Epithelial cell of esophagus (primary cell): Measurements from ENCODE around the gene FAM222A.

Source experiments
- DNase-seq: peaks from one replicate; pipeline ENCODE4 v3.0.0; 2010; ENCODE audit warnings: low read depth
- H3K4me3 ChIP-seq: 2 replicates; pipeline ENCODE4 v1.5.1; 2011; ENCODE audit warnings: mild to moderate bottlenecking, low read length, control low read depth
- TF ChIP-seq, protein P1 (sequence below): IDR thresholded peaks from 2 replicates; pipeline ENCODE4 v1.5.1; 2011; ENCODE audit warnings: low read depth, mild to moderate bottlenecking, low read length, control low read depth, inconsistent platforms; ENCODE audit not compliant: insufficient read depth; ENCODE audit errors: missing control alignments

Gene FAM222A

DNA sequence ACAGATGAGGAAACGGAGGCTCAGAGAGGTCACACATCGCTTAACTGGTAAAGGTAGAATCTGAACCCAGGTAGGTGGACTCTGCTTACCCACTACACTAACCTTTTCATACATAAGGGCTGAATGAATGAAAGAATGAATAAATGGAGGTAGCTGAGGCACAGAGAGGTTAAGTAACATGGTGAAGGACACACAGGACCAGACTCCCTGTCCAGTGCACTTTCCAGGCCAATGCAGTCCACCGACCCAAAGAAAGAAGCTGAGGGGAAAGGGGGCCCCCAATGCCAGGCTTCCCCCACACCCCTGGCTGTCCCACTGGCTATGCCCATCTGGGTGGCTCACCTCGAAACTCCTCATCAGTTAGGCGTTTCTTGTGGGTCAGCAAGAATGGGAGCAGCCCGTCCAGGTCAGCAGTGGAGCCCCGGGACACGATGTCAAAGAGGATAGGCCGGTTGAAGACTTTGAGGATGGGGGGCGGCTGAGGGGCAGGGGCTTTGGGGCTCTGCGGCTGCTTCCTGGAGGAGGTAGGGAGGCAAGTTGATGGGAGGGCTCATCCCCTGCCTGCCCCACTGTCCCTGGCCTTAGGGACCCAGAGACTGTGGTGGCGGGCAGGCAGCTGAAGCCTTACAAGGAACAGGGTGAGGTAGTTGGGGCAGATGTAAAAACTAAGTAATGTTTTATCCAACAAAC lies 94.5 kb downstream of the FAM222A start:
- TF ChIP-seq, protein P1, sequence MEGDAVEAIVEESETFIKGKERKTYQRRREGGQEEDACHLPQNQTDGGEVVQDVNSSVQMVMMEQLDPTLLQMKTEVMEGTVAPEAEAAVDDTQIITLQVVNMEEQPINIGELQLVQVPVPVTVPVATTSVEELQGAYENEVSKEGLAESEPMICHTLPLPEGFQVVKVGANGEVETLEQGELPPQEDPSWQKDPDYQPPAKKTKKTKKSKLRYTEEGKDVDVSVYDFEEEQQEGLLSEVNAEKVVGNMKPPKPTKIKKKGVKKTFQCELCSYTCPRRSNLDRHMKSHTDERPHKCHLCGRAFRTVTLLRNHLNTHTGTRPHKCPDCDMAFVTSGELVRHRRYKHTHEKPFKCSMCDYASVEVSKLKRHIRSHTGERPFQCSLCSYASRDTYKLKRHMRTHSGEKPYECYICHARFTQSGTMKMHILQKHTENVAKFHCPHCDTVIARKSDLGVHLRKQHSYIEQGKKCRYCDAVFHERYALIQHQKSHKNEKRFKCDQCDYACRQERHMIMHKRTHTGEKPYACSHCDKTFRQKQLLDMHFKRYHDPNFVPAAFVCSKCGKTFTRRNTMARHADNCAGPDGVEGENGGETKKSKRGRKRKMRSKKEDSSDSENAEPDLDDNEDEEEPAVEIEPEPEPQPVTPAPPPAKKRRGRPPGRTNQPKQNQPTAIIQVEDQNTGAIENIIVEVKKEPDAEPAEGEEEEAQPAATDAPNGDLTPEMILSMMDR = no peak
- no peak overlapping the region for H3K4me3 ChIP-seq
- DNase-seq = no peak

- DNase-seq = no peak
- TF ChIP-seq, protein P1 = no peak
- H3K4me3 ChIP-seq = no peak overlapping the region
These were observed 95.4 kb downstream of the FAM222A start for GRCh38 chr12:109808876-109809646.

DNA sequence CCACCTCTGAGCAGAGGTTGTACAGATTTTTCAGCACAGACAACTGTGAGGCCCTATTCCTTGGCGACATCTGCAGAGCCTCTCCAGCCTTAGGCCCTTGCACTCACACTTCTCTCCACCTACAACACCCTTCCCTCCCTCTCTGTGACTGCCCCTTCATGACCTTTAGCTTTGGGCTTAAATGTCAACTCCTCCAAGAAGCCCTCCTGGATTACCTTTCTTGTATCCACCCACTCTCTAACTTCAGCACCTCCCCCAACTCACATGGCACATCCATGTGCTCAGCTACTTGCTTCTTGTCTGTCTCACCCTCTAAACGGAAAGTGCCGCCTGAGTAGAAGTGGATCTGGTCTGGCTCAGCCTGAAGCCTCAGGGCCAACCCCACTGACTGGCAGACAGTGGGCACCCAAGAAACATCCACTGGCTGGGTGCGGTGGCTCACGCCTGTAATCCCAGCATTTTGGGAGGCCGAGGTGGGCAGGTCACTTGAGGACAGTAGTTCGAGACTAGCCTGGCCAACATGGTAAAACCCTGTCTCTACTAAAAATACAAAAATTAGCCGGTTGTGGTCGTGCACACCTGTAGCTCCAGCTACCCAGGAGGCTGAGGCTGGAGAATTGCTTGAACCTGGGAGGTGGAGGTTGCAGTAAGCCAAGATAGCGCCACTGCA lies 97.5 kb downstream of the FAM222A start:
- TF ChIP-seq, protein P1 = no peak
- DNase-seq = no peak
- H3K4me3 ChIP-seq = no peak overlapping the region

DNA sequence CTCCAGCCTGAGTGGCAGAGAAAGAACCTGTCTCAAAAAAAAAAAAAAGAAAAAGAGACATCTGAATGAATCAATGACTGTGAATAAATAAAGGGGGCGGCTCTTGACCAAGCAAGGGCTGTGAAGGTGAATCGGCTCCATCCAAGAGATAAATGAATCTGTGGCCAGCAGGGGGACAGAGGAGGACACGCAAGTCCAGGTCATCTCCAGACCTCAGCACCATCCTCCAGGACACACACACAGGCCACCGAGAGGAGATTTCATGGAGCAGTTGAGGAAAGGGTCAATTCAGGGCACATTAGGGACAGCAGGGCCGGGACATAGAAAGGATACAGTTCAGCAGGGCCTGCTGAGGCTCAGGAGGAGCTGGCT lies 98.0 kb downstream of the FAM222A start:
- H3K4me3 ChIP-seq = no peak overlapping the region
- TF ChIP-seq, protein P1 = peak; percentile 12
- DNase-seq = no peak

- no peak overlapping the region for H3K4me3 ChIP-seq
- TF ChIP-seq, protein P1 = no peak
- DNase-seq = no peak
These were observed 100.3 kb downstream of the FAM222A start for GRCh38 chr12:109813810-109814416.

- TF ChIP-seq, protein P1 = no peak
- H3K4me3 ChIP-seq = no peak overlapping the region
- no peak for DNase-seq
These were observed 101.0 kb downstream of the FAM222A start for GRCh38 chr12:109814600-109815150.
